Kidney glomerular epithelial cell (primary cell): Measurements from ENCODE around the gene HOXA9.

Experiments used
- DNase-seq: peaks from one replicate; lab custom pipeline; 2025; lab: John Stamatoyannopoulos, UW

HOXA9 gene

GRCh38 chr7:27188386-27189294, 23.3 kb upstream of the HOXA9 start:
- no peak for DNase-seq

- no peak for DNase-seq
Observed at GRCh38 chr7:27187475-27188385, 22.4 kb upstream of the HOXA9 start.

GRCh38 chr7:27186668-27187474, 21.5 kb upstream of the HOXA9 start:
- no peak for DNase-seq

GRCh38 chr7:27185854-27186667, 20.7 kb upstream of the HOXA9 start:
- no peak for DNase-seq

- DNase-seq = no peak
Observed at GRCh38 chr7:27185013-27185853, 19.9 kb upstream of the HOXA9 start, which contains the start of gene HOXA11. TSS of gene HOXA11 (minus strand) at chr7:27185232. CDS start at chr7:27185144, 88 bp downstream.

- DNase-seq = no peak
Observed at GRCh38 chr7:27184337-27185012, 19.1 kb upstream of the HOXA9 start.

- DNase-seq = no peak
Observed at GRCh38 chr7:27183682-27184336, 18.5 kb upstream of the HOXA9 start.

GRCh38 chr7:27182861-27183681, 17.7 kb upstream of the HOXA9 start:
- no peak for DNase-seq

- no peak for DNase-seq
Observed at GRCh38 chr7:27182285-27182841, 17.0 kb upstream of the HOXA9 start.

- no peak for DNase-seq
Observed at GRCh38 chr7:27181795-27182275, 16.5 kb upstream of the HOXA9 start.

GRCh38 chr7:27180431-27181420, 15.4 kb upstream of the HOXA9 start:
- no peak for DNase-seq

GRCh38 chr7:27179503-27180430, 14.4 kb upstream of the HOXA9 start:
- no peak for DNase-seq

GRCh38 chr7:27179030-27179429, 13.7 kb upstream of the HOXA9 start:
- DNase-seq = no peak

GRCh38 chr7:27178366-27178765, 13.0 kb upstream of the HOXA9 start:
- DNase-seq = no peak

GRCh38 chr7:27177795-27178320, 12.5 kb upstream of the HOXA9 start:
- DNase-seq = no peak
